CD14-positive monocyte (primary cell): ENCODE data around the gene ARMC5. TPM values are rescaled to one million over a fixed set of nuclear protein-coding genes. Genes with fewer than 3 reads are reported as not detected.

Experiments
- DNase-seq, 3 donors: peaks; one replicate each; pipeline ENCODE4 v3.0.0-alpha.2; 2011 to 2022
- H2AFZ ChIP-seq: 2 replicates; pipeline ENCODE4 v1.6.0; 2012; ENCODE audit warnings: mild to moderate bottlenecking, low read depth, low read length, inconsistent platforms; ENCODE audit not compliant: insufficient read depth, poor library complexity, severe bottlenecking
- H3K27ac ChIP-seq, 2 donors: 1 replicate in 1 of 2; 2 replicates in 1 of 2; pipeline ENCODE4 v1.5.1; 2012 to 2013; ENCODE audit warnings: low read length in 2 of 2, control low read depth in 1 of 2, inconsistent platforms in 1 of 2, low read depth in 1 of 2, mild to moderate bottlenecking in 1 of 2
- H3K27me3 ChIP-seq, 2 donors: one replicate each; pipeline versions ENCODE4 v1.6.0 to v1.6.1; 2011 to 2013; ENCODE audit warnings: low read length in 2 of 2; ENCODE audit not compliant: control insufficient read depth in 2 of 2, insufficient read depth in 2 of 2
- H3K36me3 ChIP-seq, 2 donors: replicated peaks in 1 of 2; 1 replicate in 1 of 2; 2 replicates in 1 of 2; pipeline versions ENCODE4 v1.5.1 to v1.6.1; 2012 to 2013; ENCODE audit warnings: low read length in 2 of 2, control low read depth in 1 of 2, inconsistent platforms in 1 of 2, mild to moderate bottlenecking in 1 of 2; ENCODE audit not compliant: insufficient read depth in 2 of 2, control insufficient read depth in 1 of 2
- H3K4me1 ChIP-seq, 2 donors: 1 replicate in 1 of 2; 2 replicates in 1 of 2; pipeline versions ENCODE4 v1.5.1 to v1.6.1; 2012 to 2013; ENCODE audit warnings: low read length in 2 of 2, control low read depth in 1 of 2, inconsistent platforms in 1 of 2, mild to moderate bottlenecking in 1 of 2, moderate library complexity in 1 of 2; ENCODE audit not compliant: insufficient read depth in 2 of 2, control insufficient read depth in 1 of 2
- H3K4me2 ChIP-seq: replicated peaks from 2 replicates; pipeline ENCODE3; 2012; ENCODE audit warnings: low read length, moderate library complexity, mild to moderate bottlenecking; ENCODE audit not compliant: poor library complexity, severe bottlenecking; ENCODE audit errors: extremely low read depth
- H3K4me3 ChIP-seq, 3 experiments: fragments of 200-600 bp in 1 of 3; sonication (generic) in 1 of 3; replicated peaks in 1 of 3; 1 replicate in 2 of 3; 2 replicates in 1 of 3; pipeline ENCODE4 v1.5.1; 2011 to 2013; ENCODE audit warnings: low read length in 3 of 3, mild to moderate bottlenecking in 3 of 3, control low read depth in 2 of 3, low read depth in 2 of 3, inconsistent platforms in 1 of 3, moderate library complexity in 1 of 3
- H3K79me2 ChIP-seq: 2 replicates; pipeline ENCODE4 v1.6.0; 2012; ENCODE audit warnings: mild to moderate bottlenecking, control low read depth, inconsistent platforms, low read length, moderate library complexity; ENCODE audit not compliant: insufficient read depth
- H3K9ac ChIP-seq: 2 replicates; pipeline ENCODE4 v1.6.0; 2017; ENCODE audit warnings: low read length, mild to moderate bottlenecking; ENCODE audit not compliant: insufficient read depth, poor library complexity, severe bottlenecking
- H3K9me3 ChIP-seq, 2 donors: replicated peaks in 1 of 2; 1 replicate in 1 of 2; 2 replicates in 1 of 2; pipeline versions ENCODE4 v1.5.1 to v1.6.1; 2012 to 2013; ENCODE audit warnings: low read length in 2 of 2, control low read depth in 1 of 2; ENCODE audit not compliant: control insufficient read depth in 1 of 2, insufficient read depth in 1 of 2
- H4K20me1 ChIP-seq: 2 replicates; pipeline ENCODE4 v1.6.0; 2012; ENCODE audit warnings: mild to moderate bottlenecking, low read length, control low read depth, moderate library complexity; ENCODE audit not compliant: insufficient read depth
- H3K27ac Mint-ChIP-seq, 7 donors: one replicate each; pipeline ENCODE4 v1.8.0; 2020; ENCODE audit warnings: mild to moderate bottlenecking in 7 of 7, mixed read lengths in 7 of 7, moderate library complexity in 6 of 7, inconsistent platforms in 2 of 7
- H3K27me3 Mint-ChIP-seq, 3 donors: one replicate each; pipeline ENCODE4 v1.8.0; 2021 to 2022; ENCODE audit warnings: low read depth in 3 of 3, mild to moderate bottlenecking in 3 of 3, mixed read lengths in 3 of 3, moderate library complexity in 3 of 3, inconsistent platforms in 1 of 3
- H3K36me3 Mint-ChIP-seq, 2 donors: one replicate each; pipeline ENCODE4 v1.8.0; 2020; ENCODE audit warnings: mixed read lengths in 2 of 2, inconsistent platforms in 1 of 2, mild to moderate bottlenecking in 1 of 2
- H3K4me1 Mint-ChIP-seq: one replicate; pipeline ENCODE4 v1.8.0; 2020; ENCODE audit warnings: mild to moderate bottlenecking, mixed read lengths
- H3K4me3 Mint-ChIP-seq, 2 donors: one replicate each; pipeline ENCODE4 v1.8.0; 2020; ENCODE audit warnings: mild to moderate bottlenecking in 2 of 2, mixed read lengths in 2 of 2, moderate library complexity in 1 of 2
- H3K9me3 Mint-ChIP-seq, 7 donors: one replicate each; pipeline ENCODE4 v1.8.0; 2020 to 2022; ENCODE audit warnings: mixed read lengths in 7 of 7, mild to moderate bottlenecking in 6 of 7, moderate library complexity in 6 of 7, inconsistent platforms in 2 of 7
- WGBS: methylation state at CpG from one replicate; pipeline ENCODE4 v1.1.5; 2013; ENCODE audit warnings: missing lambda C conversion rate; ENCODE audit not compliant: insufficient coverage; 5-methylcytosine and 5-hydroxymethylcytosine counted together
- intact Hi-C, 2 donors: fragments of 100-400 bp; cut with micrococcal nuclease; formaldehyde crosslinking; loops; one replicate each; pipeline versions ENCODE4 v1.15.0 to v1.15.1; 2023
- polyA plus RNA-seq, 3 donors: library from polyadenylated mRNA; depleted of rRNA in 1 of 3; unstranded in 2 of 3; stranded (reverse) in 1 of 3; fragments of 300-500 nt in 2 of 3; fragments of >200 nt in 1 of 3; fragmentation: Illumina TruSeq in 2 of 3; gene quantifications; 1 replicate in 2 of 3; 2 replicates in 1 of 3; pipeline ENCODE4 v1.2.3, GENCODE V29; 2012 to 2021
- TF ChIP-seq, protein P1 (sequence below): fragments of 200-600 bp; IDR thresholded peaks from one replicate; pipeline ENCODE4 v1.8.0; 2022; ENCODE audit warnings: antibody characterized with exemption, mild to moderate bottlenecking

Gene ARMC5
- polyA plus RNA-seq, 3 donors, result 2.9 to 9.3 (median 4.2) TPM

- TF ChIP-seq, protein P1, sequence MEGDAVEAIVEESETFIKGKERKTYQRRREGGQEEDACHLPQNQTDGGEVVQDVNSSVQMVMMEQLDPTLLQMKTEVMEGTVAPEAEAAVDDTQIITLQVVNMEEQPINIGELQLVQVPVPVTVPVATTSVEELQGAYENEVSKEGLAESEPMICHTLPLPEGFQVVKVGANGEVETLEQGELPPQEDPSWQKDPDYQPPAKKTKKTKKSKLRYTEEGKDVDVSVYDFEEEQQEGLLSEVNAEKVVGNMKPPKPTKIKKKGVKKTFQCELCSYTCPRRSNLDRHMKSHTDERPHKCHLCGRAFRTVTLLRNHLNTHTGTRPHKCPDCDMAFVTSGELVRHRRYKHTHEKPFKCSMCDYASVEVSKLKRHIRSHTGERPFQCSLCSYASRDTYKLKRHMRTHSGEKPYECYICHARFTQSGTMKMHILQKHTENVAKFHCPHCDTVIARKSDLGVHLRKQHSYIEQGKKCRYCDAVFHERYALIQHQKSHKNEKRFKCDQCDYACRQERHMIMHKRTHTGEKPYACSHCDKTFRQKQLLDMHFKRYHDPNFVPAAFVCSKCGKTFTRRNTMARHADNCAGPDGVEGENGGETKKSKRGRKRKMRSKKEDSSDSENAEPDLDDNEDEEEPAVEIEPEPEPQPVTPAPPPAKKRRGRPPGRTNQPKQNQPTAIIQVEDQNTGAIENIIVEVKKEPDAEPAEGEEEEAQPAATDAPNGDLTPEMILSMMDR, result no peak
- Histone ChIP-seq H3K27ac (no peak overlapping the region), H3K27me3 (no peaks in the 10 kb centered on the region), H3K4me2 (no peak overlapping the region), H2AFZ (no peak overlapping the region), H3K9me3 (no peaks in the 10 kb centered on the region), H4K20me1 (no peaks in the 10 kb centered on the region), H3K36me3 (no peaks in the 10 kb centered on the region), H3K9ac (no peak overlapping the region), H3K4me1 (peaks cover 4 to 5% of the 10 kb centered on the region in 2 donors), H3K4me3 (no peak overlapping the region), H3K79me2 (no peaks in the 10 kb centered on the region)
- peaks cover 0 to 9% (median 4%) of the 10 kb centered on the region in 3 donors for H3K27me3 Mint-ChIP-seq
- DNase-seq, result no peak
- peaks cover 3% of the 10 kb centered on the region for H3K4me1 Mint-ChIP-seq
- intact Hi-C loops, result no loop called here
- peaks cover 0 to 3% (median 0%) of the 10 kb centered on the region in 7 donors for H3K9me3 Mint-ChIP-seq
- 100% methylated on average over 2 of the region's 5 CpGs for WGBS
- H3K4me3 Mint-ChIP-seq, result no peak overlapping the region
- no peak overlapping the region for H3K27ac Mint-ChIP-seq
- no peaks in the 10 kb centered on the region for H3K36me3 Mint-ChIP-seq
Observed at GRCh38 chr16:31430380-31431052, 28.8 kb upstream of the ARMC5 start.

GRCh38 chr16:31435341-31436220 lies 23.7 kb upstream of the ARMC5 start:
- 98% methylated on average over 31 of the region's 47 CpGs for WGBS
- TF ChIP-seq, protein P1, result no peak

More at GRCh38 chr16:31435341-31436220, 23.7 kb upstream of the ARMC5 start:
- Mint-ChIP-seq H3K4me3 (no peak overlapping the region), H3K27me3 (peaks cover 0 to 2% (median 0%) of the 10 kb centered on the region in 3 donors), H3K9me3 (peaks cover 0 to 2% (median 0%) of the 10 kb centered on the region in 7 donors), H3K27ac (no peak overlapping the region), H3K36me3 (no peaks in the 10 kb centered on the region), H3K4me1 (no peaks in the 10 kb centered on the region)
- Histone ChIP-seq H3K79me2 (no peaks in the 10 kb centered on the region), H3K9me3 (no peaks in the 10 kb centered on the region), H3K36me3 (no peaks in the 10 kb centered on the region), H3K27me3 (no peaks in the 10 kb centered on the region), H3K9ac (no peak overlapping the region), H4K20me1 (no peaks in the 10 kb centered on the region), H3K27ac (no peak overlapping the region), H3K4me3 (no peak overlapping the region), H3K4me1 (no peaks in the 10 kb centered on the region), H2AFZ (no peak overlapping the region), H3K4me2 (no peak overlapping the region)
- no peak for DNase-seq
- intact Hi-C loops, result no loop called here
